Measurements from ENCODE around the gene PPFIBP2.

The PPFIBP2 gene

GRCh38 chr11:7613394-7613720 is 99.6 kb downstream of the PPFIBP2 start:
- TF ChIP-seq CTCF (conservative IDR thresholded peaks at IDR 0.05; ENCODE audit: low read depth): no peak
- DNase-seq (ENCODE audit: low spot score): no peak
- CTCF ChIA-PET: interaction anchor here (0.6 kb wide), 1 partner anchor 79 kb away, joined by 3 read pairs; no protein-coding TSS in a partner anchor
- POLR2A ChIA-PET (ENCODE audit: low non-redundant PET): no interaction called here
- no peak overlapping the region for H3K27ac ChIP-seq

GRCh38 chr11:7614656-7615055 is 100.9 kb downstream of the PPFIBP2 start:
- POLR2A ChIA-PET (ENCODE audit: low non-redundant PET): no interaction called here
- no peak overlapping the region for H3K27ac ChIP-seq
- no peak for TF ChIP-seq CTCF (conservative IDR thresholded peaks at IDR 0.05; ENCODE audit: low read depth)
- no peak for DNase-seq (ENCODE audit: low spot score)
- CTCF ChIA-PET: no interaction called here

- no peak for DNase-seq (ENCODE audit: low spot score)
- ChIA-PET POLR2A (ENCODE audit: low non-redundant PET) (no interaction called here), CTCF (interaction anchor here (0.5 kb wide), 1 partner anchor 13 kb away, joined by 3 read pairs; no protein-coding TSS in a partner anchor)
- H3K27ac ChIP-seq: no peak overlapping the region
- TF ChIP-seq CTCF (conservative IDR thresholded peaks at IDR 0.05; ENCODE audit: low read depth): no peak
Observed at GRCh38 chr11:7617032-7617431, 103.2 kb downstream of the PPFIBP2 start.

- H3K27ac ChIP-seq: no peak overlapping the region
- TF ChIP-seq CTCF (conservative IDR thresholded peaks at IDR 0.05; ENCODE audit: low read depth): no peak
- CTCF ChIA-PET: interaction anchor here (0.7 kb wide), 1 partner anchor 608 kb away, joined by 3 read pairs; no protein-coding TSS in a partner anchor
- POLR2A ChIA-PET (ENCODE audit: low non-redundant PET): no interaction called here
- DNase-seq (ENCODE audit: low spot score): no peak
Observed at GRCh38 chr11:7619322-7619721, 105.5 kb downstream of the PPFIBP2 start.

- no peak for TF ChIP-seq CTCF (conservative IDR thresholded peaks at IDR 0.05; ENCODE audit: low read depth)
- POLR2A ChIA-PET (ENCODE audit: low non-redundant PET): no interaction called here
- CTCF ChIA-PET: interaction anchor here (0.9 kb wide), 1 partner anchor 50 kb away, joined by 5 read pairs; no protein-coding TSS in a partner anchor
- no peak overlapping the region for H3K27ac ChIP-seq
- DNase-seq (ENCODE audit: low spot score): no peak
Observed at GRCh38 chr11:7621090-7621489, 107.3 kb downstream of the PPFIBP2 start.

- ChIA-PET POLR2A (ENCODE audit: low non-redundant PET) (no interaction called here), CTCF (no interaction called here)
- no peak for TF ChIP-seq CTCF (conservative IDR thresholded peaks at IDR 0.05; ENCODE audit: low read depth)
- DNase-seq (ENCODE audit: low spot score): no peak
- no peak overlapping the region for H3K27ac ChIP-seq
Observed at GRCh38 chr11:7621554-7621953, 107.8 kb downstream of the PPFIBP2 start.

- POLR2A ChIA-PET (ENCODE audit: low non-redundant PET): no interaction called here
- CTCF ChIA-PET: interaction anchor here (0.8 kb wide), 1 partner anchor 504 kb away, joined by 3 read pairs; no protein-coding TSS in a partner anchor
- no peak for TF ChIP-seq CTCF (conservative IDR thresholded peaks at IDR 0.05; ENCODE audit: low read depth)
Observed at GRCh38 chr11:7622721-7623120, 108.9 kb downstream of the PPFIBP2 start.

More at GRCh38 chr11:7622721-7623120, 108.9 kb downstream of the PPFIBP2 start:
- DNase-seq (ENCODE audit: low spot score): no peak
- H3K27ac ChIP-seq: no peak overlapping the region

Data from RWPE1 (cell line).